Measurements from ENCODE around the gene CIB4.

Gene CIB4

GRCh38 chr2:26645762-26646161 is 4.6 kb upstream of the CIB4 start:
- no peak for TF ChIP-seq CTCF (IDR thresholded peaks at IDR 0.05; ENCODE audit: extremely low read depth, insufficient read depth, missing control alignments)
- in situ Hi-C loops (cut with MboI; ENCODE audit: low pct_unique_long_range_greater_than_20kb, low sequenced_read_pairs, unreplicated experiment) = no loop called here
- DNase-seq (ENCODE audit: low spot score) = no peak

- DNase-seq (ENCODE audit: low spot score) = no peak
- in situ Hi-C loops (cut with MboI; ENCODE audit: low pct_unique_long_range_greater_than_20kb, low sequenced_read_pairs, unreplicated experiment) = no loop called here
- TF ChIP-seq CTCF (IDR thresholded peaks at IDR 0.05; ENCODE audit: extremely low read depth, insufficient read depth, missing control alignments) = no peak
These were observed 3.1 kb upstream of the CIB4 start for GRCh38 chr2:26644188-26644835.

GRCh38 chr2:26642429-26642828 is 1.3 kb upstream of the CIB4 start:
- no peak for TF ChIP-seq CTCF (IDR thresholded peaks at IDR 0.05; ENCODE audit: extremely low read depth, insufficient read depth, missing control alignments)
- DNase-seq (ENCODE audit: low spot score) = no peak
- in situ Hi-C loops (cut with MboI; ENCODE audit: low pct_unique_long_range_greater_than_20kb, low sequenced_read_pairs, unreplicated experiment) = no loop called here

DNA sequence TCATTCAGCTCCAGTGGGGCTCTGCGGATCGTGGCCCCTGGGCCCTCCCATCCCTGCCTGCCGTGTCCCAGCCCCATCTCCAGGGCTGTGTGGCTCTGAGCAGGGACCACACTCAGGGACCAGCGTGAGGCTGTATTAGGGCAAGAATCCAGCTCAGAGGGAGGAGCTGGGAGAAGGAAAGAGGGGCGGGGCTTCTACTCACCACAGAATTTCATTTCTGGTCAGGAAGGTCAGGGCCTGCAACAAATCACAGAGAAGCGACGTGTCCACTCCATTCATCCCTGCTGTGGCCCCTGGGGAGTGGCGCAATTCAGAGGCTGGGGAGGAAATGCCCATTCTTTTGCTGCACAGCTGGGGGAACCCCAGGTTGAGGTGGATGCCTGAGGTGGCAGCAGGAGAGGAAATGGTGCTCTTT is 828 bp downstream of the CIB4 start:
- TF ChIP-seq CTCF (IDR thresholded peaks at IDR 0.05; ENCODE audit: extremely low read depth, insufficient read depth, missing control alignments) = no peak
- no peak for DNase-seq (ENCODE audit: low spot score)
- in situ Hi-C loops (cut with MboI; ENCODE audit: low pct_unique_long_range_greater_than_20kb, low sequenced_read_pairs, unreplicated experiment) = no loop called here

DNA sequence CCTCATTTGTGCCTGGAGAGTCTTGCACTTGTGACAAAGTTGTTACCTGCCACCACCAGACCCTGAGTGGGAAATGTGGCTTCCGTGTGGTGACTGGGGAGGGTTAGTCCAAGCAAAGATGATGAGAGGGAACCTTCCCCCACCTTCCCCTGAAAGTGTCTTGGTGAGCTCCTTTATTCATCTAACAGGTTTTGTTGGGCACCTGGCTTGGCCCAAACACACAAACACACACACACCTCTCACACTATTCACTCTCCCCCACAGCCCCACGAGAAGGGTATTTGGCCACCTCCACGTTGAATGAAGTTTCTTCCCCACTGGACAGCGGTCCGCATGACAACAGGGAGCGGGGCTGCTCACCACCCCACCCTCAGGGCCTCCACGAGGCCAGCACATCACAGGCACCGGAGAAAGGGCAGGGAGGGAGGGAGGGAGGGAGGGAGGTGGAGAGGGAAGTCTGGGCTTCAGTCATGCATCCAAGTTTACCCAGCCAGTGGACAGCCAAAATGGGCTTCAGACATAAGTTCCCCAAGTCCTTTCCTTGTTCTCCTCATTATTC is 1.4 kb downstream of the CIB4 start:
- in situ Hi-C loops (cut with MboI; ENCODE audit: low pct_unique_long_range_greater_than_20kb, low sequenced_read_pairs, unreplicated experiment) = no loop called here
- TF ChIP-seq CTCF (IDR thresholded peaks at IDR 0.05; ENCODE audit: extremely low read depth, insufficient read depth, missing control alignments) = no peak
- no peak for DNase-seq (ENCODE audit: low spot score)

GRCh38 chr2:26637811-26638310 is 3.3 kb downstream of the CIB4 start:
- in situ Hi-C loops (cut with MboI; ENCODE audit: low pct_unique_long_range_greater_than_20kb, low sequenced_read_pairs, unreplicated experiment) = no loop called here
- no peak for TF ChIP-seq CTCF (IDR thresholded peaks at IDR 0.05; ENCODE audit: extremely low read depth, insufficient read depth, missing control alignments)

More at GRCh38 chr2:26637811-26638310, 3.3 kb downstream of the CIB4 start:
- no peak for DNase-seq (ENCODE audit: low spot score)
